Tibial nerve (tissue), 4 donors: ENCODE data around the gene ITGA5. TPM values are rescaled to one million over a fixed set of nuclear protein-coding genes. Genes with fewer than 3 reads are reported as not detected.

Source experiments
- DNase-seq, 2 donors: peaks; one replicate each; pipeline ENCODE4 v3.0.0-alpha.2; 2019; ENCODE audit warnings: low spot score in 2 of 2
- H3K27ac ChIP-seq, 4 donors: fragments of 200-600 bp; sonication (generic) in 3 of 4; one replicate each; pipeline ENCODE4 v1.5.1; 2017 to 2019; ENCODE audit warnings: mild to moderate bottlenecking in 1 of 4
- H3K27me3 ChIP-seq, 2 donors: fragments of 200-600 bp; sonication (generic) in 1 of 2; one replicate each; pipeline versions ENCODE4 v1.5.1 to v1.6.0; 2017 to 2019
- H3K36me3 ChIP-seq, 3 donors: fragments of 200-600 bp; sonication (generic); one replicate each; pipeline ENCODE4 v1.5.1; 2018 to 2019
- H3K4me1 ChIP-seq, 4 donors: fragments of 200-600 bp; sonication (generic) in 3 of 4; one replicate each; pipeline ENCODE4 v1.5.1; 2017 to 2019
- H3K4me3 ChIP-seq, 4 donors: fragments of 200-600 bp; sonication (generic) in 3 of 4; one replicate each; pipeline ENCODE4 v1.5.1; 2017 to 2019; ENCODE audit warnings: mild to moderate bottlenecking in 1 of 4, moderate library complexity in 1 of 4
- H3K9me3 ChIP-seq, 4 donors: fragments of 200-600 bp; sonication (generic) in 3 of 4; one replicate each; pipeline ENCODE4 v1.5.1; 2017 to 2019
- CTCF ChIP-seq, 5 experiments: fragments of 200-600 bp in 3 of 5; fragments of 450-650 bp in 2 of 5; sonication (generic) in 3 of 5; IDR thresholded peaks; one replicate each; pipeline ENCODE4 v1.5.1; 2016 to 2019; ENCODE audit warnings: antibody characterized with exemption in 5 of 5, mild to moderate bottlenecking in 3 of 5, moderate library complexity in 2 of 5
- EP300 ChIP-seq, 2 donors: sonication (generic); formaldehyde crosslinking; IDR thresholded peaks; one replicate each; pipeline ENCODE4 v1.6.1; 2017; ENCODE audit warnings: antibody characterized with exemption in 2 of 2, mild to moderate bottlenecking in 1 of 2
- POLR2A ChIP-seq, 2 donors: fragments of 450-650 bp; IDR thresholded peaks; one replicate each; pipeline ENCODE4 v1.6.1; 2017; ENCODE audit warnings: antibody characterized with exemption in 2 of 2, mild to moderate bottlenecking in 2 of 2, moderate library complexity in 2 of 2
- WGBS, 2 donors: methylation state at CpG; one replicate each; pipeline ENCODE4 v1.1.5; 2018; 5-methylcytosine and 5-hydroxymethylcytosine counted together
- total RNA-seq, 4 donors: library from RNA; depleted of rRNA; stranded (reverse); fragments of >200 nt; gene quantifications; one replicate each; pipeline ENCODE4 v1.1.0, GENCODE V29; 2016

The ITGA5 gene
- total RNA-seq, 4 donors from 2014 or later = 73.6 to 145 (median 123) TPM

DNA sequence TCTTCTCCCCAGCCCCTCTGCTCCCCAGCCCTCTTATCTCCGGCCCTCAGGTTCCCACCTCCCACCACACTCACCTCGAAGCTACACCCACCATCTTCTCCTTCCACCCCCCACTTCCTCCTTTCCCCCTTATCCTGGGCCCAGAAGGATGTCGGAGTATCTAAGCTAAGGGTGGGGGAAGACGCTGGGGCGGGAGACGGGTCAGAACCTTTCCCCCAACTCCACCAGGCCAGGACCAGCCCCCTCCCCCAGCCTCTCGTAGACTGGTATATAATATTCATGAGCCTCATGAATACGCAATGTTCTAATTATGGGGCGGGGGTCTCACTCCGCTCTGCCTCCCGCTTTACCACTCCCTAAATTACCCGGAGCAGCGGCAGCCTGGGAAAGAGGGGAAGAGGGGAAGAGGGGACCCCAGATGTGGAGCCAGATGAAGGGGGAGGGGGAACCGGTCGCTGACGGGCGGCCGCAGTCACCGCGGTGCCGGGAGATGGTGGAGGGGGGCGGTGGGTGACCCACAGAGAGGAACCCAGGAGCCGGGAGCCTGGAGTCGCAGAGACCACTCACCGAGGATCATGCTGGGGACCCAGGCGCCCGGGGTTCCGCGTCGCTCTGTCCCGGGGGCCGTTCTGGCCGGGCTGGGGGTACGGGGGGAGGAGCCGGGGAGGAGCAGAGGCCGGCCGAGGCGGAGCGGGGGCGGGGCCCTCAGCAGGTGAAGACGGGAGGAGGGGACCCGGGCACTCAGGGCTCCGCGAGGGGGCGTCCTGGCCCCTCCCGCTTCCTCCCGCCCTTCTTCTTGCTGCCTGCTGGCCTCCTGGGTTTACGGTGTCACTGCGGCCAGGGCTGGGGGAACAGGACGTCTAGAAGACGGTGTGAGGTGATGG is 28.2 kb downstream of the ITGA5 start:
- 20 to 21% methylated on average over 40 to 43 of the region's 51 CpGs for WGBS, 2 donors
- Histone ChIP-seq H3K27me3 (no peaks in the 10 kb centered on the region), H3K27ac (peak overlapping the region in 3 of 4 donors; percentile 34 to 41 (median 35)), H3K4me3 (peak overlapping the region; percentile 24 to 52 (median 48)), H3K4me1 (peaks cover 0 to 17% (median 6%) of the 10 kb centered on the region in 4 donors), H3K9me3 (no peaks in the 10 kb centered on the region), H3K36me3 (peaks cover 0 to 16% (median 0%) of the 10 kb centered on the region in 3 donors)
- TF ChIP-seq EP300 (IDR thresholded peaks at IDR 0.05) = no peak
- no peak for TF ChIP-seq CTCF (IDR thresholded peaks at IDR 0.05)
- no peak for TF ChIP-seq POLR2A (IDR thresholded peaks at IDR 0.05)
- DNase-seq = no peak

DNA sequence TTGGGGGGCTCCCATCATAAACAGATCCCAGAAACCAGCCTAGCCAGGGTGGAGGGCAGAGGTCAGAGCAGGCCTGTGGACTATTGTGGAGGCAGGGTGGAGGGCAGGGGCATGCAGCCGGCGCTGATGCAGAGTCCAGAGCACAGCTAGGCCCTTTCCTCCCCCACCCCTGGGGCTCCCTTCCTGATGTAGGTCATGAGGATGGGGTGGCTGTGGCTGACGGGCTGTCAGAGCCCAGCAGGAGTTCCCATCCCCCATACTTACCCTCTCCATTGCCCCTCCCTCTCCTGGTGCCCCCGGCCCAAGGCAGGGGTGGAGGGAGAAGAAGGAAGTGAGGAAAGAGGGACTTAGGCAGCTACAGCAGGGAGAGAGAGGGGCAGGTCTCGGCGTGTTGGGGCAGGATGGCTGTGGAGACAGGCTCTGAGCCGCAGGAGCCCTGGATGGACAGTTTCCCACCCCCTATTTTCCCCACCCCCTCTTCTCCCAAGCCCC is 28.8 kb downstream of the ITGA5 start:
- Histone ChIP-seq H3K27me3 (no peaks in the 10 kb centered on the region), H3K27ac (no peak overlapping the region), H3K4me3 (no peak overlapping the region), H3K36me3 (peaks cover 0 to 9% (median 0%) of the 10 kb centered on the region in 3 donors), H3K4me1 (peaks cover 0 to 23% (median 10%) of the 10 kb centered on the region in 4 donors), H3K9me3 (no peaks in the 10 kb centered on the region)
- DNase-seq = no peak
- TF ChIP-seq CTCF (IDR thresholded peaks at IDR 0.05) (no peak), POLR2A (IDR thresholded peaks at IDR 0.05) (no peak), EP300 (IDR thresholded peaks at IDR 0.05) (no peak)
- WGBS, 2 donors = 61 to 72% methylated on average over 7 of the region's 7 CpGs

GRCh38 chr12:54389607-54390175 is 29.4 kb downstream of the ITGA5 start:
- WGBS, 2 donors = 81 to 87% methylated on average over 5 of the region's 5 CpGs
- Histone ChIP-seq H3K27me3 (no peaks in the 10 kb centered on the region), H3K27ac (no peak overlapping the region), H3K9me3 (no peaks in the 10 kb centered on the region), H3K4me3 (no peak overlapping the region), H3K4me1 (peaks cover 0 to 28% (median 12%) of the 10 kb centered on the region in 4 donors), H3K36me3 (peaks cover 0 to 4% (median 0%) of the 10 kb centered on the region in 3 donors)
- DNase-seq = no peak
- TF ChIP-seq CTCF (IDR thresholded peaks at IDR 0.05) (no peak), EP300 (IDR thresholded peaks at IDR 0.05) (no peak), POLR2A (IDR thresholded peaks at IDR 0.05) (no peak)

GRCh38 chr12:54389134-54389508 is 29.9 kb downstream of the ITGA5 start:
- Histone ChIP-seq H3K27me3 (no peaks in the 10 kb centered on the region), H3K36me3 (no peaks in the 10 kb centered on the region), H3K4me1 (peaks cover 0 to 30% (median 12%) of the 10 kb centered on the region in 4 donors), H3K4me3 (no peak overlapping the region), H3K27ac (no peak overlapping the region), H3K9me3 (no peaks in the 10 kb centered on the region)
- no peak for TF ChIP-seq EP300 (IDR thresholded peaks at IDR 0.05)
- DNase-seq = no peak
- 81 to 90% methylated on average over 2 to 3 of the region's 3 CpGs for WGBS, 2 donors

DNA sequence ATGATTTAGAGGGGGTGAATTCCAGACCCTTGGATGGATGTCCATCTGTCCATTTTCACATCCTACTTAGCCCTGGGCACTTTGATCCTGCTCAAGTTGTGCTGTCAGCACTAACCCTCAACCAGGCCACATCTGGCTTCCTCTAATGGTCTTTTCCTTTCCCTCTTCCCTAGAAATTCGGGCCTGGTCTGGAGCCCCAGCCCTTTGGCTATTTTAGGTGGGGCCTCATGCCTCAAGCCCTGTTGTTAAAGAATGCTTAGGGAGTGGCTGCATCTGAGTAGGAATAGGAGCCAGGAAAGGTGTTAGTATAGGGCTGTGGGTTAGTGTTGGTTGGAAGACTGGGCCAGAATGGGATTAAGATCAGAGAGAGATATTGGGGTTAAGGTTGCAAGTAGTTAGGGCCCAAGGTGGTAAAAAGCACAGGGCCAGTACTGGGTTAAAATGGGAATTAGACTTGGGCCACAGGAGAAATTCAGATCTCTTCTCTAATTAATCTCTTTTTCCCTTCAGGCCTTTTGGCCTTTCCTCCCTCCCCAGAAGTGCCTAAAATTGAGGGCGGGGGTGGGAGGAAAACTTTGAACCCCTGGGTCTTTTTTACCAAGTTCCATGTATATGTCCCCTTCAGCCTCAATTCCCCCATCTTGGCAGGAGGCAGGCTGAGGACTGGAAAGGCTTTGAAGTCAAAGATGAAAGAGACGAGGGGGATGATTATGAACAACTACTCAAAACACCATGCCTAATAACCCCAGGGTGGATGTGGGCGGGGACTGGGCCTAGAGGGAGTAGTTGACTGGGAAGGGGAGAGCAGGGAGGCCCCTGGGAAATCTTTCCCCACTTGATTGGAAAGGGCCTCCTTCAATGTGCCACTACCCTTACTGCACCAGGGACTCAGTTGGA is 30.6 kb downstream of the ITGA5 start:
- DNase-seq = no peak
- WGBS, 2 donors = 61 to 68% methylated on average over 4 of the region's 4 CpGs
- H3K9me3 ChIP-seq = no peaks in the 10 kb centered on the region
- no peaks in the 10 kb centered on the region for H3K36me3 ChIP-seq
- H3K4me1 ChIP-seq = peaks cover 0 to 30% (median 12%) of the 10 kb centered on the region in 4 donors
- no peak overlapping the region for H3K4me3 ChIP-seq
- no peak for TF ChIP-seq CTCF (IDR thresholded peaks at IDR 0.05)
- TF ChIP-seq EP300 (IDR thresholded peaks at IDR 0.05) = no peak
- TF ChIP-seq POLR2A (IDR thresholded peaks at IDR 0.05) = no peak
- H3K27me3 ChIP-seq = no peaks in the 10 kb centered on the region
- H3K27ac ChIP-seq = no peak overlapping the region
